Diencephalon (tissue), 1 donor: ENCODE data around the gene SFXN3. TPM values are rescaled to one million over a fixed set of nuclear protein-coding genes. Genes with fewer than 3 reads are reported as not detected.

Experiments
- total RNA-seq: library from RNA; depleted of rRNA; stranded (reverse); fragments of >200 nt; gene quantifications from one replicate; pipeline ENCODE4 v1.2.3, GENCODE V29; 2014

SFXN3 gene
- total RNA-seq: 37.4 TPM

GRCh38 chr10:101031128-101031795, at the start of gene SFXN3, which contains the start of gene PDZD7:
TSS of gene SFXN3 (plus strand) at chr10:101031234. CDS start at chr10:101034695, 3,461 bp downstream.
TSS of gene PDZD7 (minus strand) at chr10:101031129. CDS start at chr10:101030219, 910 bp downstream.

GRCh38 chr10:100986952-100987684, 43.9 kb upstream of the SFXN3 start, which contains the start of the genes MRPL43 and TWNK:
TSS of gene MRPL43 (minus strand) at chr10:100987497. CDS start at chr10:100987443, 54 bp downstream.
TSS of gene TWNK (plus strand) at chr10:100987543. CDS start at chr10:100988211, 668 bp downstream.

GRCh38 chr10:100999742-101000126, 31.3 kb upstream of the SFXN3 start, which contains the start of gene LZTS2:
TSS of gene LZTS2 (plus strand) at chr10:100999808. CDS start at chr10:101002539, 2,731 bp downstream.

GRCh38 chr10:101061624-101062231, 30.7 kb downstream of the SFXN3 start, which contains the start of gene KAZALD1:
TSS of gene KAZALD1 (plus strand) at chr10:101061989. CDS start at chr10:101062593, 604 bp downstream.

Other genes with a start within 250 kb of the SFXN3 start
- gene SLF2, start 118.3 kb upstream of the SFXN3 start, total RNA-seq: 54.0 TPM
- gene SEMA4G, start 61.7 kb upstream of the SFXN3 start, total RNA-seq: 17.5 TPM
- 39.0 TPM for gene MRPL43, start 43.7 kb upstream of the SFXN3 start, total RNA-seq
- 5.5 TPM for gene TWNK, start 43.7 kb upstream of the SFXN3 start, total RNA-seq
- 18.5 TPM for gene LZTS2, start 31.4 kb upstream of the SFXN3 start, total RNA-seq
- gene PDZD7, start 105 bp upstream of the SFXN3 start, total RNA-seq: 7.2 TPM
- gene KAZALD1, start 30.8 kb downstream of the SFXN3 start, total RNA-seq: 1.2 TPM
- gene TLX1, start 100.1 kb downstream of the SFXN3 start, total RNA-seq: not detected
- gene LBX1, start 198.2 kb downstream of the SFXN3 start, total RNA-seq: not detected